Epidermal melanocyte (primary cell): ENCODE data around the gene TUBG1.
A peak's percentile ranks its signal among the peaks of the same experiment; 100 is the strongest.

Experiments
- DNase-seq: peaks from one replicate; pipeline ENCODE4 v3.0.0; 2011; ENCODE audit warnings: low spot score; ENCODE audit not compliant: insufficient read length

TUBG1 gene

GRCh38 chr17:42609182-42609813, at the start of gene TUBG1, which contains the start of gene RETREG3:
TSS of gene TUBG1 (plus strand) at chr17:42609683. CDS start at chr17:42609738, 55 bp downstream.
TSS of gene RETREG3 (minus strand) at chr17:42609374. CDS start at chr17:42609324, 50 bp downstream.
- peak; percentile 98 for DNase-seq

- no peak for DNase-seq
Measured at GRCh38 chr17:42560246-42560645, 49.2 kb upstream of the TUBG1 start.

GRCh38 chr17:42561897-42562387, 47.5 kb upstream of the TUBG1 start, which contains the start of gene COASY:
TSS of gene COASY (plus strand) at chr17:42562148. CDS start at chr17:42562623, 475 bp downstream.
- DNase-seq: peak; percentile 100

- no peak for DNase-seq
Measured at GRCh38 chr17:42562388-42563142, 46.9 kb upstream of the TUBG1 start.

GRCh38 chr17:42563143-42563509, 46.4 kb upstream of the TUBG1 start:
- no peak for DNase-seq

GRCh38 chr17:42563543-42563942, 45.9 kb upstream of the TUBG1 start:
- no peak for DNase-seq

GRCh38 chr17:42563950-42564349, 45.5 kb upstream of the TUBG1 start:
- DNase-seq: no peak

- DNase-seq: no peak
Measured at GRCh38 chr17:42564815-42565522, 44.5 kb upstream of the TUBG1 start.

GRCh38 chr17:42565523-42566214, 43.8 kb upstream of the TUBG1 start:
- no peak for DNase-seq

GRCh38 chr17:42566215-42566882, 43.1 kb upstream of the TUBG1 start:
- DNase-seq: no peak

- DNase-seq: peak; percentile 99
Measured at GRCh38 chr17:42566883-42567573, 42.5 kb upstream of the TUBG1 start, which contains the start of gene MLX. TSS of gene MLX (plus strand) at chr17:42567100. CDS start at chr17:42567125, 25 bp downstream.

- no peak for DNase-seq
Measured at GRCh38 chr17:42568341-42569111, 41.0 kb upstream of the TUBG1 start.

GRCh38 chr17:42571435-42572225, 37.9 kb upstream of the TUBG1 start:
- DNase-seq: no peak

GRCh38 chr17:42573095-42573494, 36.4 kb upstream of the TUBG1 start:
- no peak for DNase-seq

- no peak for DNase-seq
Measured at GRCh38 chr17:42574463-42574862, 35.0 kb upstream of the TUBG1 start.

GRCh38 chr17:42577140-42577531, 32.3 kb upstream of the TUBG1 start:
- no peak for DNase-seq

- DNase-seq: peak; percentile 96
Measured at GRCh38 chr17:42577532-42578281, 31.8 kb upstream of the TUBG1 start, which contains the start of gene PSMC3IP. TSS of gene PSMC3IP (minus strand) at chr17:42577729. CDS start at chr17:42577686, 43 bp downstream.
